HUES64 (cell line): ENCODE data around the gene ZNF3.
A peak's percentile ranks its signal among the peaks of the same experiment; 100 is the strongest.

ENCODE experiments used
- H3K27ac ChIP-seq: 2 replicates; pipeline ENCODE4 v1.7.0; 2013; ENCODE audit warnings: low read depth, low read length, inconsistent platforms
- H3K27me3 ChIP-seq: 2 replicates; pipeline ENCODE4 v1.6.1; 2013; ENCODE audit warnings: mild to moderate bottlenecking, low read length; ENCODE audit not compliant: insufficient read depth
- H3K36me3 ChIP-seq: 2 replicates; pipeline ENCODE4 v1.6.1; 2013; ENCODE audit warnings: mild to moderate bottlenecking, low read length; ENCODE audit not compliant: insufficient read depth
- H3K4me1 ChIP-seq: 2 replicates; pipeline ENCODE4 v1.6.1; 2013; ENCODE audit warnings: mild to moderate bottlenecking, low read length, moderate library complexity; ENCODE audit not compliant: insufficient read depth
- H3K4me3 ChIP-seq: 2 replicates; pipeline ENCODE4 v1.5.1; 2013; ENCODE audit warnings: mild to moderate bottlenecking, low read length, moderate library complexity
- H3K9ac ChIP-seq: 2 replicates; pipeline ENCODE4 v1.6.1; 2013; ENCODE audit warnings: mild to moderate bottlenecking, low read depth, low read length
- H3K9me3 ChIP-seq: 2 replicates; pipeline ENCODE4 v1.6.1; 2013; ENCODE audit warnings: low read depth, low read length; ENCODE audit not compliant: insufficient read depth
- WGBS: fragments of 150-250, 120-280 bp; methylation state at CpG from one replicate; pipeline ENCODE4 v1.1.7; 2013; ENCODE audit warnings: missing lambda C conversion rate; 5-methylcytosine and 5-hydroxymethylcytosine counted together

Gene ZNF3

GRCh38 chr7:100065452-100066186 lies 15.9 kb downstream of the ZNF3 start:
- no peak overlapping the region for H3K4me3 ChIP-seq
- no peaks in the 10 kb centered on the region for H3K27me3 ChIP-seq
- H3K9ac ChIP-seq = no peak overlapping the region
- H3K4me1 ChIP-seq = no peaks in the 10 kb centered on the region
- peaks cover 58% of the 10 kb centered on the region for H3K36me3 ChIP-seq
- no peak overlapping the region for H3K27ac ChIP-seq
- WGBS = 91% methylated on average over 8 of the region's 8 CpGs
- H3K9me3 ChIP-seq = peaks cover 14% of the 10 kb centered on the region

DNA sequence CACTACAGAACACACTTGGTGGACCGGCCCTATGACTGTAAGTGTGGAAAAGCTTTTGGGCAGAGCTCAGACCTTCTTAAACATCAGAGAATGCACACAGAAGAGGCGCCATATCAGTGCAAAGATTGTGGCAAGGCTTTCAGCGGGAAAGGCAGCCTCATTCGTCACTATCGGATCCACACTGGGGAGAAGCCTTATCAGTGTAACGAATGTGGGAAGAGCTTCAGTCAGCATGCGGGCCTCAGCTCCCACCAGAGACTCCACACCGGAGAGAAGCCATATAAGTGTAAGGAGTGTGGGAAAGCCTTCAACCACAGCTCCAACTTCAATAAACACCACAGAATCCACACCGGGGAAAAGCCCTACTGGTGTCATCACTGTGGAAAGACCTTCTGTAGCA lies 17.4 kb downstream of the ZNF3 start:
- Histone ChIP-seq H3K27me3 (no peaks in the 10 kb centered on the region), H3K4me3 (no peak overlapping the region), H3K9me3 (0 out of 2 replicates have a peak, but pooled peaks cover 1% of the 10 kb centered on the region), H3K36me3 (peaks cover 54% of the 10 kb centered on the region), H3K27ac (no peak overlapping the region), H3K4me1 (no peaks in the 10 kb centered on the region), H3K9ac (no peak overlapping the region)
- WGBS = 94% methylated on average over 8 of the region's 9 CpGs

GRCh38 chr7:100063376-100063775 lies 18.1 kb downstream of the ZNF3 start:
- Histone ChIP-seq H3K27me3 (no peaks in the 10 kb centered on the region), H3K27ac (no peak overlapping the region), H3K4me1 (no peaks in the 10 kb centered on the region), H3K9ac (no peak overlapping the region), H3K9me3 (no peaks in the 10 kb centered on the region), H3K4me3 (no peak overlapping the region), H3K36me3 (peaks cover 59% of the 10 kb centered on the region)
- WGBS = 95% methylated on average over 4 of the region's 4 CpGs

- Histone ChIP-seq H3K27me3 (no peaks in the 10 kb centered on the region), H3K27ac (no peak overlapping the region), H3K4me1 (no peaks in the 10 kb centered on the region), H3K4me3 (no peak overlapping the region), H3K36me3 (peaks cover 77% of the 10 kb centered on the region), H3K9me3 (no peaks in the 10 kb centered on the region), H3K9ac (no peak overlapping the region)
- 94% methylated on average over 11 of the region's 11 CpGs for WGBS
Measured at GRCh38 chr7:100061518-100062193, 19.9 kb downstream of the ZNF3 start.

DNA sequence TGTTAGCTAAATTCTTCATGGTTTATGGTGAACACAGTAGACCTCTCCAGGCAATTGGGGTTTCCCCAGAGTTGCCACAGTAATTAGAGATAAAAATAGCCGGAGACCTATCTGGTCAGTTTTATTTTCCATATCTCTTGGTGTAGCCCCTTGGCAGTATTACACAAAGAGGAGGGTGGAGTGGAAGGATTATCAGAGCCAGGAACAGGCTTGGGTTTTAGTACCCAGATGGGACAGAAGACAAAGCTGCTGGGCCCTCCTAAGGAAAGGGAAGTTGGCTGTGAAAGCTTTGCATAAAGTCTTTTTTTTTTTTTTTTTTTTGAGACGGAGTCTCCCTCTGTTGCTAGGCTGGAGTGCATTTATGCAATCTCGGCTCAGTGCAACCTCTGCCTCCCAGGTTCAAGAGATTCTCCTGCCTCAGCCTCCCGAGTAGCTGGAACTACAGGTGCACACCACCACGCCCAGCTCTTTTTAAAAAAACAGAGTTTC lies 22.2 kb downstream of the ZNF3 start:
- WGBS = 93% methylated on average over 5 of the region's 5 CpGs
- Histone ChIP-seq H3K36me3 (peaks cover 65% of the 10 kb centered on the region), H3K27ac (no peak overlapping the region)

DNA sequence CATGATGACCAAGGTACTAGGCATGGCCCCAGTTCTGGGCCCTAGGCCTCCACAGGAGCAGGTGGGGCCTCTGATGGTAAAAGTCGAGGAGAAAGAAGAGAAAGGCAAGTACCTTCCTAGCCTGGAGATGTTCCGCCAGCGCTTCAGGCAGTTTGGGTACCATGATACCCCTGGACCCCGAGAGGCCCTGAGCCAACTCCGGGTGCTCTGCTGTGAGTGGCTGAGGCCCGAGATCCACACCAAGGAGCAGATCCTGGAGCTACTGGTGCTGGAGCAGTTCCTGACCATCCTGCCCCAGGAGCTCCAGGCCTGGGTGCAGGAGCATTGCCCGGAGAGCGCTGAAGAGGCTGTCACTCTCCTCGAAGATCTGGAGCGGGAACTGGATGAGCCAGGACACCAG lies 24.5 kb downstream of the ZNF3 start:
- 94% methylated on average over 10 of the region's 10 CpGs for WGBS
- H3K4me1 ChIP-seq = no peaks in the 10 kb centered on the region
- no peak overlapping the region for H3K9ac ChIP-seq
- H3K27ac ChIP-seq = no peak overlapping the region
- no peaks in the 10 kb centered on the region for H3K9me3 ChIP-seq
- peaks cover 58% of the 10 kb centered on the region for H3K36me3 ChIP-seq
- no peaks in the 10 kb centered on the region for H3K27me3 ChIP-seq
- no peak overlapping the region for H3K4me3 ChIP-seq

More for the DNA sequence above, 22.2 kb downstream of the ZNF3 start:
- Histone ChIP-seq H3K27me3 (no peaks in the 10 kb centered on the region), H3K9me3 (no peaks in the 10 kb centered on the region), H3K9ac (no peak overlapping the region), H3K4me3 (no peak overlapping the region), H3K4me1 (no peaks in the 10 kb centered on the region)

- no peak overlapping the region for H3K9ac ChIP-seq
- H3K4me1 ChIP-seq = no peaks in the 10 kb centered on the region
- no peak overlapping the region for H3K27ac ChIP-seq
- no peak overlapping the region for H3K4me3 ChIP-seq
- no peaks in the 10 kb centered on the region for H3K27me3 ChIP-seq
- no peaks in the 10 kb centered on the region for H3K9me3 ChIP-seq
- 94% methylated on average over 2 of the region's 3 CpGs for WGBS
- peaks cover 33% of the 10 kb centered on the region for H3K36me3 ChIP-seq
Measured at GRCh38 chr7:100053215-100053614, 28.3 kb downstream of the ZNF3 start.

- Histone ChIP-seq H3K9me3 (no peaks in the 10 kb centered on the region), H3K27ac (no peak overlapping the region), H3K4me1 (no peaks in the 10 kb centered on the region), H3K4me3 (no peak overlapping the region), H3K36me3 (peaks cover 17% of the 10 kb centered on the region), H3K27me3 (no peaks in the 10 kb centered on the region), H3K9ac (no peak overlapping the region)
- WGBS = 96% methylated on average over 3 of the region's 3 CpGs
Measured at GRCh38 chr7:100051611-100052010, 29.9 kb downstream of the ZNF3 start.

GRCh38 chr7:100049441-100050291 lies 31.9 kb downstream of the ZNF3 start, which contains the start of gene ZSCAN21:
TSS of gene ZSCAN21 (plus strand) at chr7:100049774. CDS start at chr7:100057007, 7,233 bp downstream.
- WGBS = 4% methylated on average over 47 of the region's 47 CpGs
- no peaks in the 10 kb centered on the region for H3K4me1 ChIP-seq
- H3K36me3 ChIP-seq = peaks cover 13% of the 10 kb centered on the region

GRCh38 chr7:100048680-100049079 lies 32.8 kb downstream of the ZNF3 start:
- Histone ChIP-seq H3K27ac (no peak overlapping the region), H3K4me3 (no peak overlapping the region), H3K9ac (no peak overlapping the region), H3K4me1 (no peaks in the 10 kb centered on the region), H3K27me3 (no peaks in the 10 kb centered on the region), H3K36me3 (peaks cover 13% of the 10 kb centered on the region), H3K9me3 (no peaks in the 10 kb centered on the region)
- 93% methylated on average over 4 of the region's 4 CpGs for WGBS

More at GRCh38 chr7:100049441-100050291, 31.9 kb downstream of the ZNF3 start, which contains the start of gene ZSCAN21:
- Histone ChIP-seq H3K27ac (peak within 1 kb of the TSS; percentile 88), H3K4me3 (peak within 1 kb of the TSS; percentile 80), H3K27me3 (no peaks in the 10 kb centered on the region), H3K9ac (peak within 1 kb of the TSS; percentile 84), H3K9me3 (no peaks in the 10 kb centered on the region)

- Histone ChIP-seq H3K4me3 (no peak overlapping the region), H3K4me1 (no peaks in the 10 kb centered on the region), H3K36me3 (no peaks in the 10 kb centered on the region), H3K9ac (no peak overlapping the region), H3K27ac (no peak overlapping the region), H3K27me3 (no peaks in the 10 kb centered on the region), H3K9me3 (no peaks in the 10 kb centered on the region)
- 83% methylated on average over 6 of the region's 6 CpGs for WGBS
Measured at GRCh38 chr7:100044718-100045117, 36.8 kb downstream of the ZNF3 start.
